Fibroblast of skin of left biceps (primary cell): Measurements from ENCODE around the gene LZIC.

Experiments
- DNase-seq, 2 experiments: peaks; one replicate each; pipeline ENCODE4 v3.0.0-alpha.2; 2013; ENCODE audit warnings: low read depth in 2 of 2

The LZIC gene

GRCh38 chr1:9886092-9886742 is 57.0 kb downstream of the LZIC start:
- no peak for DNase-seq

GRCh38 chr1:9884805-9885204 is 58.4 kb downstream of the LZIC start:
- DNase-seq = no peak

- DNase-seq = no peak
Measured at GRCh38 chr1:9883585-9884449, 59.4 kb downstream of the LZIC start.

DNA sequence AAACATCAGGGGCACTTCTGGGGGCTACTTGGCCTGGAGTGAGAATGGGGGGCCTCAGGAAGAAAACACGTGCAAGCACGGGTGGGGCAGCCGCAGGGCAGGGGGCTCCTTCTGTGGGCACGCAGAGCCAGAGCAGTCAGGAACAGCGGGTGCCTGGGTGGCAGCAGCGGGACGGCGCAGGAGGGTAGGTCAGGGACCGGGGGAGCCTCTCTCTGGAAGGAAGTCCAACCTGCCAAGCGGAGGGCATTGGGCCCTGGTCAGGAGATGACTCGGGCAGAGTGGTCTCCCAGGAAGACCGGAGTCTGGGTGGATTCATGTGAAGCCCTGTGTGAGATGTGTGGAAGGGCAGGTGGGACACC is 60.3 kb downstream of the LZIC start:
- DNase-seq = no peak

DNA sequence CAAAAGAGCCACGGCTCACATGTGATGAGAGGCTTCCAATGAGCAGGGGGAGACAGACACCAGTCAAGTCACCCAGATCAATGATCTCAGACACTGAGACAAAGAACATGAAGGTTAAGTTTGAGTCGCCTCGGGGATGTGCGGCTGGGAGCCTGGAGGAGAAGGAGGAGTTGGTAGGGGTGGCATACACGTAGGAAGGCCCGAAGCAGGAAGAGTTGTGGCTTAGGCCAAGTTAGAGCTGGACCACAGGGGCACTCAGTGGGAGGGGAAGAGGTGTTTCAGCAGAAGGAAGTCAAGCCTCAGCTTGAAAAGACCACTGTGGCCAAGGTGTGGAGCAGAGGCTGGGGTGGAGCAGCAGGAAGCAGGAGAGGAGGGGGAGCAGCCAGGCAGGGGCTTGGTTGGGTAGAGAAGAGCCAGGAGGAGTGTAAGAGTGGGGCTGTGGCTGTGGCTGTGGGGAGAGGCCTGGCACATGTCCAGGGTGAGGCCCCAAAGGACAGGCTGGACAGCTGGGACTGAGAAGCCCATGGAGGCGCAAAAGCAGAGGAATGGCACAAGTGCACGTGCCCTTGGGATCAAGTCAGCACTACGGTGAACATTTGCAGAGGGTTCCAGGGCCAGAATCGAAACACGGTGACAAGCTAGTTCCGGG is 60.8 kb downstream of the LZIC start:
- DNase-seq = no peak

DNA sequence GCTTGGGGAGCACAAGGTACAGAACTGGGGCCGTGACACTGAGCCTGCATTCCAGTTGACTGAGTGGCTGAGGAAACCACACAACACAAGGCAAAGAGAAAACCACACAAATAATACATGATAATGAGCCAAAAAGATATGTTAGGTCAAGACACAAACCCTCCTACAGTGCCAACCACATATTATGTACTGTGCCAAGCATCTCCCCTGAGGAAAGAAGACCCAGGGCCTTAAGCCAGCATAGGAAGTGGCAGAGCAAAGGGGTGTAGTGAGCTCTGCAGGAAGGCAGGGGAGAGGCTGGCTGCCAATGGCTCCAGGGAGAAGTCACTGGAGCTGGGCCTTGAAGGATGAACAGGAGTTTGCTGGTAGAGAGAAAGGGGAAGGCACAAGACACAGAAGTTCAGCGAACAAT is 61.3 kb downstream of the LZIC start:
- DNase-seq = no peak
